OCI-LY7 (cell line): ENCODE data around the gene HAT1. TPM values are rescaled to one million over a fixed set of nuclear protein-coding genes. Genes with fewer than 3 reads are reported as not detected.

ENCODE experiments used
- BruUV-seq: library from RNA; stranded (reverse); fragments of 400-500 nt; replicated peaks from 2 replicates; lab custom pipeline; 2021; lab: Mats Ljungman, UMichigan
- CTCF ChIA-PET: fragments of 300-600 bp; sonication (Branson Sonifier 250); formaldehyde crosslinking; loops from one replicate; lab custom pipeline; 2022; ENCODE audit warnings: antibody characterized with exemption; ENCODE audit not compliant: unreplicated experiment; lab: Charles Lee
- POLR2A ChIA-PET: fragments of 300-600 bp; sonication (Branson Sonifier 250); formaldehyde crosslinking; loops from one replicate; lab custom pipeline; 2022; ENCODE audit warnings: antibody characterized with exemption; lab: Charles Lee
- DNase-seq: peaks from one replicate; pipeline ENCODE4 v3.0.0-alpha.2; 2015; ENCODE audit warnings: low spot score
- H2AFZ ChIP-seq: fragments of 200-600 bp; sonication (generic), shearing (Covaris generic); 2 replicates; pipeline ENCODE4 v1.6.1; 2014; ENCODE audit warnings: mild to moderate bottlenecking, antibody characterized with exemption, low read length, moderate library complexity
- H3K27ac ChIP-seq: fragments of 200-600 bp; sonication (generic); 2 replicates; pipeline ENCODE4 v1.5.1; 2014; ENCODE audit warnings: mixed run types, low read depth, mild to moderate bottlenecking, moderate library complexity, low read length, inconsistent platforms; ENCODE audit not compliant: poor library complexity, severe bottlenecking
- H3K36me3 ChIP-seq: fragments of 200-600 bp; sonication (generic); 2 replicates; pipeline ENCODE4 v1.6.1; 2014; ENCODE audit warnings: mild to moderate bottlenecking, antibody characterized with exemption, low read length, moderate library complexity, mixed read lengths; ENCODE audit not compliant: insufficient read depth
- H3K4me1 ChIP-seq: fragments of 200-600 bp; sonication (generic); 2 replicates; pipeline ENCODE4 v1.5.1; 2014; ENCODE audit warnings: mild to moderate bottlenecking, low read length; ENCODE audit not compliant: insufficient read depth, poor library complexity, severe bottlenecking
- H3K4me2 ChIP-seq: fragments of 200-600 bp; sonication (generic); 2 replicates; pipeline ENCODE4 v1.6.1; 2014; ENCODE audit warnings: mild to moderate bottlenecking, low read length
- H3K4me3 ChIP-seq: fragments of 200-600 bp; sonication (generic); 2 replicates; pipeline ENCODE4 v1.5.1; 2014; ENCODE audit warnings: mild to moderate bottlenecking, low read depth, low read length; ENCODE audit not compliant: poor library complexity, severe bottlenecking
- H3K79me2 ChIP-seq: fragments of 200-600 bp; sonication (generic); 2 replicates; pipeline ENCODE4 v1.6.1; 2016; ENCODE audit warnings: low read depth, mild to moderate bottlenecking, low read length, moderate library complexity, mixed read lengths; ENCODE audit not compliant: insufficient read depth
- H3K9me2 ChIP-seq: fragments of 200-600 bp; sonication (generic); 2 replicates; pipeline ENCODE4 v1.6.1; 2016; ENCODE audit warnings: mild to moderate bottlenecking, low read length, mixed read lengths; ENCODE audit not compliant: insufficient read depth
- H3K9me3 ChIP-seq: fragments of 200-600 bp; sonication (generic); 2 replicates; pipeline ENCODE4 v1.6.1; 2014; ENCODE audit warnings: mild to moderate bottlenecking, mixed run types, low read length, mixed read lengths
- H4K20me1 ChIP-seq: fragments of 200-600 bp; sonication (generic); 2 replicates; pipeline ENCODE4 v1.6.1; 2014; ENCODE audit warnings: mild to moderate bottlenecking, antibody characterized with exemption, low read length, moderate library complexity, mixed read lengths; ENCODE audit not compliant: insufficient read depth
- EZH2phosphoT487 ChIP-seq: fragments of 200-600 bp; sonication (generic); IDR thresholded peaks from 2 replicates; pipeline ENCODE4 v1.6.1; 2018; ENCODE audit warnings: low read depth, borderline replicate concordance, mild to moderate bottlenecking, mixed run types, antibody characterized with exemption, low read length, moderate library complexity, mixed read lengths
- intact Hi-C: fragments of 100-400 bp; cut with micrococcal nuclease; formaldehyde crosslinking; loops from one replicate; pipeline ENCODE4 v1.10.0; 2022; ENCODE audit not compliant: unreplicated experiment
- total RNA-seq, 2 experiments: library from RNA; depleted of rRNA in 1 of 2; stranded (reverse); fragments of >200 nt in 1 of 2; shearing (Covaris generic) in 1 of 2; gene quantifications; 2 replicates each; pipeline ENCODE4 v1.2.3, GENCODE V29; 2014 to 2022
- TF ChIP-seq, protein P1 (sequence below): fragments of 200-600 bp; sonication (generic); conservative IDR thresholded peaks from 2 replicates; pipeline ENCODE4 v1.5.1; 2014; ENCODE audit warnings: mild to moderate bottlenecking, antibody characterized with exemption, low read length, moderate library complexity, mixed read lengths

The HAT1 gene
- total RNA-seq, 2 experiments from 2014 or later: 77.5 to 96.5 TPM

DNA sequence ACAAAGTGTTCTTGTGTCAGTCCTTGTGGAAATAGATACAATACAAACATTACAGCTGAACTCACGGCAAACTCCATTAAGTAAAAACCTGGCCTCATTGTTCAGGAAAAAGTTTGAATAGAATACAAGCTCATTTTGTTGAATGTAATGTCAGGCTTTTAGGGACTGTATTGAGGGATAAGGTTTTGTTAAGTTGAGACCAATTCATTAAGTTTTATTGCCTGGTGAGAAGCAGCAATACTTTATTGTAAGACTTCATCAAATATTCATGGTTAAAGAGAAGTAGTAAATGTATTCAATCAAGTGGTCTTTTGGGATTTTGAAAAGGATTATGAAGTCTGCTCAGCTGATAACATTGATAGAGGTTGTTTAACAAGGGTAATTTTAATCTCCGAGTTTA lies 42.0 kb downstream of the HAT1 start:
- TF ChIP-seq, protein P1, sequence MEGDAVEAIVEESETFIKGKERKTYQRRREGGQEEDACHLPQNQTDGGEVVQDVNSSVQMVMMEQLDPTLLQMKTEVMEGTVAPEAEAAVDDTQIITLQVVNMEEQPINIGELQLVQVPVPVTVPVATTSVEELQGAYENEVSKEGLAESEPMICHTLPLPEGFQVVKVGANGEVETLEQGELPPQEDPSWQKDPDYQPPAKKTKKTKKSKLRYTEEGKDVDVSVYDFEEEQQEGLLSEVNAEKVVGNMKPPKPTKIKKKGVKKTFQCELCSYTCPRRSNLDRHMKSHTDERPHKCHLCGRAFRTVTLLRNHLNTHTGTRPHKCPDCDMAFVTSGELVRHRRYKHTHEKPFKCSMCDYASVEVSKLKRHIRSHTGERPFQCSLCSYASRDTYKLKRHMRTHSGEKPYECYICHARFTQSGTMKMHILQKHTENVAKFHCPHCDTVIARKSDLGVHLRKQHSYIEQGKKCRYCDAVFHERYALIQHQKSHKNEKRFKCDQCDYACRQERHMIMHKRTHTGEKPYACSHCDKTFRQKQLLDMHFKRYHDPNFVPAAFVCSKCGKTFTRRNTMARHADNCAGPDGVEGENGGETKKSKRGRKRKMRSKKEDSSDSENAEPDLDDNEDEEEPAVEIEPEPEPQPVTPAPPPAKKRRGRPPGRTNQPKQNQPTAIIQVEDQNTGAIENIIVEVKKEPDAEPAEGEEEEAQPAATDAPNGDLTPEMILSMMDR: no peak
- TF ChIP-seq EZH2phosphoT487: no peak
- no peaks in the 10 kb centered on the region for H3K4me1 ChIP-seq
- H3K4me3 ChIP-seq: no peak overlapping the region
- peaks cover 63% of the 10 kb centered on the region for H3K36me3 ChIP-seq
- CTCF ChIA-PET: no interaction called here
- BruUV-seq: no TSS peak
- H2AFZ ChIP-seq: no peak overlapping the region
- H4K20me1 ChIP-seq: no peaks in the 10 kb centered on the region
- no peak overlapping the region for H3K27ac ChIP-seq
- H3K79me2 ChIP-seq: peaks cover 14% of the 10 kb centered on the region; the same call in 1 of the 2 replicates
- H3K4me2 ChIP-seq: no peak overlapping the region
- intact Hi-C loops: no loop called here
- POLR2A ChIA-PET: no interaction called here
- no peak for DNase-seq
- H3K9me2 ChIP-seq: no peaks in the 10 kb centered on the region
- H3K9me3 ChIP-seq: no peaks in the 10 kb centered on the region

DNA sequence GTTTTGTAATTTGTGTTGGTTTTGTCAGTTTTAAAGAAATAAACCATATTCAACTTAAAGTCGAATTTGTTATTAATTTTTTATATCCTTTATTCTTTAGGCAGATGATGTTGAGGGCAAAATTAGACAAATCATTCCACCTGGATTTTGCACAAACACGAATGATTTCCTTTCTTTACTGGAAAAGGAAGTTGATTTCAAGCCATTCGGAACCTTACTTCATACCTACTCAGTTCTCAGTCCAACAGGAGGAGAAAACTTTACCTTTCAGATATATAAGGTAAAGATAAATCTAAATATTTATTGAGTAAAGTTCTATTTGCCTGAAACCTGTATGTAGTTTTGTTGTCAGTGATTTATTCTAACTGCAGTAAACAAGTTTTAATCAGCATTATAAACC lies 43.0 kb downstream of the HAT1 start:
- ChIA-PET CTCF (no interaction called here), POLR2A (no interaction called here)
- BruUV-seq: no TSS peak

DNA sequence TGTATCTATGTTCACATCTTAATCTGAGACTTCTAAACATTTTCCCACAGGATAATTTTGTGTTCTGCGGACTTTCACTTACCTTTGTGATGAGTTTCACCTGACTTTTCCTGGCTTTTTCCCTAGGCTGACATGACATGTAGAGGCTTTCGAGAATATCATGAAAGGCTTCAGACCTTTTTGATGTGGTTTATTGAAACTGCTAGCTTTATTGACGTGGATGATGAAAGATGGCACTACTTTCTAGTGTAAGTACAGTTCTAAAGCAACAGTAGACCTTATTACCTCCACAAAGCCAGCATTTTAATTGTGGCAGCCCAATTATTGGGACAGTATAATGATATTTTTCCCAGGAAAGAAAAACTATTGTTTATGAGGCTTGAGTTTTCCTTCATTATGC lies 43.4 kb downstream of the HAT1 start:
- ChIA-PET CTCF (no interaction called here), POLR2A (interaction anchor here (0.7 kb wide), 1 partner anchor 195 kb away, joined by 3 read pairs; no protein-coding TSS in a partner anchor)
- H3K27ac ChIP-seq: no peak overlapping the region
- H3K79me2 ChIP-seq: peaks cover 14% of the 10 kb centered on the region; the same call in 1 of the 2 replicates
- H3K9me3 ChIP-seq: no peaks in the 10 kb centered on the region
- intact Hi-C loops: no loop called here
- no peak overlapping the region for H3K4me3 ChIP-seq
- H3K4me1 ChIP-seq: no peaks in the 10 kb centered on the region
- no peaks in the 10 kb centered on the region for H4K20me1 ChIP-seq
- DNase-seq: no peak
- no TSS peak for BruUV-seq
- no peaks in the 10 kb centered on the region for H3K9me2 ChIP-seq
- no peak overlapping the region for H2AFZ ChIP-seq
- TF ChIP-seq, protein P1: no peak
- TF ChIP-seq EZH2phosphoT487: no peak
- peaks cover 61% of the 10 kb centered on the region for H3K36me3 ChIP-seq
- no peak overlapping the region for H3K4me2 ChIP-seq

More for the DNA sequence above, 43.0 kb downstream of the HAT1 start:
- Histone ChIP-seq H3K27ac (no peak overlapping the region), H3K9me3 (no peaks in the 10 kb centered on the region), H3K36me3 (peaks cover 64% of the 10 kb centered on the region), H3K79me2 (peaks cover 14% of the 10 kb centered on the region; the same call in 1 of the 2 replicates), H3K4me3 (no peak overlapping the region), H4K20me1 (no peaks in the 10 kb centered on the region), H3K4me1 (no peaks in the 10 kb centered on the region), H2AFZ (no peak overlapping the region), H3K4me2 (no peak overlapping the region), H3K9me2 (no peaks in the 10 kb centered on the region)
- no peak for TF ChIP-seq EZH2phosphoT487
- TF ChIP-seq, protein P1: no peak
- no peak for DNase-seq
- intact Hi-C loops: no loop called here
